ENCODE results near the gene KCNQ1. TPM values are rescaled to one million over a fixed set of nuclear protein-coding genes. Genes with fewer than 3 reads are reported as not detected.

Gene KCNQ1
- total and polyA plus RNA-seq, 2 of the 13 experiments (the other 11 are each of a cell fraction or from before 2014, with no cell fraction given) = 0.02 to 0.08 TPM

DNA sequence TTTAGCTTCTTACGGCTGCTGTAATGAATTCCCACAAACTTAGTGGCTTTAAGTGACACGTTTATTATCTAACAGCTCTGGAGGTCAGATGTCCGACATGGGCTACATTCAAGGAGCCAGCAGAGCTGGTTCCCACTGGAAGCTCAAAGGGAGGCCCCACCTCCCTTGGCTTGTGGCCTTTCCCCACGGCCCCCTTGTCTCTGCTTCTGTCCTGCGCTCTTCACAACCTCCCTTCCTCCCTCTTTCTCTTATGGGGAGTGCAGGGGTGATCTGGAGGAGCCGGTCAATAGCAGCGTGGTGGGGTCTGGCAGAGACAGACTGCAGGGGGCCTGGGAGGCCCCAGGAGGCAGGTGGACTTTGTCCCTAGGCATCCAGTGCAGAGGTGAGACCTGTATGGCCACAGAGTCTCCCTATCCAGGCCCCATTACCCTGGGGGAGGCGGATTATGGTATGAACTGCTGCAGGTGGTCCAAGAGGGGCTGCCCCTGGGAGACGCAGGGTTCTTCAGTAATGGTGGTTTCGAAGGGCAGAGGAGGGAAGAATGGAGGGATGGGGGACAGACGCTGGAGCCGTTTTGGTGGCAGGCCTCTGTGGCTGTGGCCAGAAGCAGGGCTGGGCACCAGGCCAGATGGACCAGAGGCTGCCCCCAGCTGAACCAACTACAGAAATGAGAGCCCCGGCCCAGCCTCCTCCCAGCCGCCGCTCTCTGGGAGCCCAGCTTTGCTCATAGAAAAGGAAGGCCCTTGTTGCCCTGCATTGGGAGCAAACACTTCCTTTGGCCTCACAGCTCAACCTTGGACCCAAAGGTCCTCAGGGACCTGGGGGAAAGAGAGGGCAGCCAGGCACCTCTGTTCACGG is 285.7 kb downstream of the KCNQ1 start (continued):
- no peak for TF ChIP-seq ZNF354B (CRISPR knock-in tag; IDR thresholded peaks at IDR 0.05)
- peak; percentile 17 for TF ChIP-seq POGK (CRISPR knock-in tag; conservative IDR thresholded peaks at IDR 0.05)
- peak; percentile 71 for TF ChIP-seq RARA (CRISPR knock-in tag; IDR thresholded peaks at IDR 0.05)
- peak; percentile 81 for TF ChIP-seq ZFX (CRISPR knock-in tag; IDR thresholded peaks at IDR 0.05; ENCODE audit: low read depth)
- no peak for TF ChIP-seq ZNF101 (CRISPR knock-in tag; IDR thresholded peaks at IDR 0.05; ENCODE audit: borderline replicate concordance, low read depth)
- TF ChIP-seq ZNF678 (CRISPR knock-in tag; IDR thresholded peaks at IDR 0.05) = no peak
- peak; percentile 97 for TF ChIP-seq HNF4A (CRISPR knock-in tag; IDR thresholded peaks at IDR 0.05)
- no peak for TF ChIP-seq PCBP2 (optimal IDR thresholded peaks at IDR 0.05; ENCODE audit: low read depth, low read length, poor library complexity, severe bottlenecking)
- TF ChIP-seq, protein P1, sequence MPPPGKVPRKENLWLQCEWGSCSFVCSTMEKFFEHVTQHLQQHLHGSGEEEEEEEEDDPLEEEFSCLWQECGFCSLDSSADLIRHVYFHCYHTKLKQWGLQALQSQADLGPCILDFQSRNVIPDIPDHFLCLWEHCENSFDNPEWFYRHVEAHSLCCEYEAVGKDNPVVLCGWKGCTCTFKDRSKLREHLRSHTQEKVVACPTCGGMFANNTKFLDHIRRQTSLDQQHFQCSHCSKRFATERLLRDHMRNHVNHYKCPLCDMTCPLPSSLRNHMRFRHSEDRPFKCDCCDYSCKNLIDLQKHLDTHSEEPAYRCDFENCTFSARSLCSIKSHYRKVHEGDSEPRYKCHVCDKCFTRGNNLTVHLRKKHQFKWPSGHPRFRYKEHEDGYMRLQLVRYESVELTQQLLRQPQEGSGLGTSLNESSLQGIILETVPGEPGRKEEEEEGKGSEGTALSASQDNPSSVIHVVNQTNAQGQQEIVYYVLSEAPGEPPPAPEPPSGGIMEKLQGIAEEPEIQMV (CRISPR knock-in tag; IDR thresholded peaks at IDR 0.05; ENCODE audit: low read depth) = 0 out of 2 replicates have a peak, but pooled peaks have one; percentile 28
- TF ChIP-seq ZMYM3 (CRISPR knock-in tag; IDR thresholded peaks at IDR 0.05) = 0 out of 2 replicates have a peak, but pooled peaks have one; percentile 11
- TF ChIP-seq GABPB1 (CRISPR knock-in tag; IDR thresholded peaks at IDR 0.05) = peak; percentile 17
- no peak for TF ChIP-seq THAP9 (CRISPR knock-in tag; IDR thresholded peaks at IDR 0.05; ENCODE audit: borderline replicate concordance)
- TF ChIP-seq MAFF (IDR thresholded peaks at IDR 0.05; ENCODE audit: low read depth, low read length) = no peak
- TF ChIP-seq ATF6 (CRISPR knock-in tag; conservative IDR thresholded peaks at IDR 0.05) = no peak
- peak; percentile 36; the same call in 1 of the 2 replicates for TF ChIP-seq NKX3-1 (CRISPR knock-in tag; IDR thresholded peaks at IDR 0.05)
- TF ChIP-seq SNRNP70 (IDR thresholded peaks at IDR 0.05; ENCODE audit: low read depth, low read length) = no peak
- TF ChIP-seq MXD1 (CRISPR knock-in tag; IDR thresholded peaks at IDR 0.05) = peak; percentile 5; the same call in 1 of the 2 replicates
- TF ChIP-seq RXRB (CRISPR knock-in tag; IDR thresholded peaks at IDR 0.05; ENCODE audit: borderline replicate concordance) = peak; percentile 73
- TF ChIP-seq HHEX (CRISPR knock-in tag; IDR thresholded peaks at IDR 0.05) = 0 out of 2 replicates have a peak, but pooled peaks have one; percentile 38

Data from HepG2 (cell line).